ENCODE results near the gene DEFB113.

DEFB113 gene

GRCh38 chr6:49919261-49919660 is 50.2 kb downstream of the DEFB113 start:
- Histone ChIP-seq H3K27me3 (replicated peaks) (no peaks in the 10 kb centered on the region), H3K27ac (no peak overlapping the region), H3K36me3 (replicated peaks) (no peaks in the 10 kb centered on the region), H3K4me3 (ENCODE audit: low read depth, low read length) (no peak overlapping the region)
- no peak for TF ChIP-seq CTCF (IDR thresholded peaks at IDR 0.05; ENCODE audit: low read depth, low read length, missing control alignments)
- DNase-seq, result no peak
- in situ Hi-C loops (cut with HindIII; ENCODE audit: low pct_ligation_motif_present, low sequenced_read_pairs), result no loop called here

GRCh38 chr6:49918787-49919186 is 50.6 kb downstream of the DEFB113 start:
- no peaks in the 10 kb centered on the region for H3K36me3 ChIP-seq (replicated peaks)
- H3K27ac ChIP-seq, result no peak overlapping the region
- DNase-seq, result no peak
- no peak overlapping the region for H3K4me3 ChIP-seq (ENCODE audit: low read depth, low read length)
- in situ Hi-C loops (cut with HindIII; ENCODE audit: low pct_ligation_motif_present, low sequenced_read_pairs), result no loop called here
- no peaks in the 10 kb centered on the region for H3K27me3 ChIP-seq (replicated peaks)
- no peak for TF ChIP-seq CTCF (IDR thresholded peaks at IDR 0.05; ENCODE audit: low read depth, low read length, missing control alignments)
